HEK293 (cell line): ENCODE results near the gene SLC32A1.
A peak's percentile ranks its signal among the peaks of the same experiment; 100 is the strongest.

ENCODE experiments used
- BCL11B ChIP-seq: fragments of 450-650 bp; formaldehyde crosslinking; IDR thresholded peaks from 2 replicates; pipeline ENCODE4 v1.5.1; 2016; ENCODE audit warnings: low read depth, missing biosample characterization, missing genetic modification characterization
- GLI2 ChIP-seq: fragments of 450-650 bp; formaldehyde crosslinking; IDR thresholded peaks from 2 replicates; pipeline ENCODE4; 2017; ENCODE audit warnings: missing biosample characterization, missing genetic modification characterization, low read depth, borderline replicate concordance
- GLIS2 ChIP-seq: fragments of 450-650 bp; formaldehyde crosslinking; IDR thresholded peaks from 2 replicates; pipeline ENCODE4 v1.5.1; 2016; ENCODE audit warnings: missing biosample characterization, missing genetic modification characterization
- KLF16 ChIP-seq: fragments of 450-650 bp; formaldehyde crosslinking; IDR thresholded peaks from 2 replicates; pipeline ENCODE4 v1.5.1; 2017; ENCODE audit warnings: missing biosample characterization, missing genetic modification characterization
- PRDM10 ChIP-seq: fragments of 450-650 bp; formaldehyde crosslinking; IDR thresholded peaks from 2 replicates; pipeline ENCODE4 v1.5.1; 2016; ENCODE audit warnings: missing biosample characterization, missing genetic modification characterization
- ZBTB10 ChIP-seq: fragments of 450-650 bp; formaldehyde crosslinking; IDR thresholded peaks from 2 replicates; pipeline ENCODE4 v1.5.1; 2016; ENCODE audit warnings: missing biosample characterization, missing genetic modification characterization
- ZBTB17 ChIP-seq: fragments of 450-650 bp; formaldehyde crosslinking; IDR thresholded peaks from 2 replicates; pipeline ENCODE4 v1.5.1; 2016; ENCODE audit warnings: missing biosample characterization, missing genetic modification characterization
- ZBTB48 ChIP-seq: fragments of 450-650 bp; formaldehyde crosslinking; IDR thresholded peaks from 2 replicates; pipeline ENCODE4 v1.5.1; 2016; ENCODE audit warnings: missing biosample characterization, missing genetic modification characterization
- ZBTB49 ChIP-seq: fragments of 450-650 bp; formaldehyde crosslinking; IDR thresholded peaks from 2 replicates; pipeline ENCODE4 v1.5.1; 2016; ENCODE audit warnings: missing biosample characterization, missing genetic modification characterization, low read depth
- ZFP69B ChIP-seq: fragments of 450-650 bp; formaldehyde crosslinking; IDR thresholded peaks from 2 replicates; pipeline ENCODE4 v1.5.1; 2016; ENCODE audit warnings: missing biosample characterization, missing genetic modification characterization
- ZNF132 ChIP-seq: fragments of 450-650 bp; formaldehyde crosslinking; IDR thresholded peaks from 2 replicates; pipeline ENCODE4 v1.5.1; 2017; ENCODE audit warnings: missing biosample characterization, missing genetic modification characterization, borderline replicate concordance
- ZNF175 ChIP-seq: fragments of 450-650 bp; formaldehyde crosslinking; IDR thresholded peaks from 2 replicates; pipeline ENCODE4 v1.5.1; 2016; ENCODE audit warnings: missing biosample characterization, missing genetic modification characterization
- ZNF24 ChIP-seq: fragments of 450-650 bp; formaldehyde crosslinking; IDR thresholded peaks from 2 replicates; pipeline ENCODE4 v1.5.1; 2016; ENCODE audit warnings: missing biosample characterization, missing genetic modification characterization
- ZNF362 ChIP-seq: fragments of 450-650 bp; formaldehyde crosslinking; IDR thresholded peaks from 2 replicates; pipeline ENCODE4 v1.5.1; 2016; ENCODE audit warnings: missing biosample characterization, missing genetic modification characterization
- ZNF416 ChIP-seq: fragments of 450-650 bp; formaldehyde crosslinking; IDR thresholded peaks from 2 replicates; pipeline ENCODE4 v1.5.1; 2016; ENCODE audit warnings: missing biosample characterization, missing genetic modification characterization
- ZNF518A ChIP-seq: fragments of 450-650 bp; formaldehyde crosslinking; conservative IDR thresholded peaks from 2 replicates; pipeline ENCODE4 v1.5.1; 2016; ENCODE audit warnings: low read depth, missing biosample characterization, missing genetic modification characterization
- ZNF600 ChIP-seq: fragments of 450-650 bp; formaldehyde crosslinking; IDR thresholded peaks from 2 replicates; pipeline ENCODE4 v1.5.1; 2016; ENCODE audit warnings: missing biosample characterization, missing genetic modification characterization
- ZNF624 ChIP-seq: fragments of 450-650 bp; formaldehyde crosslinking; IDR thresholded peaks from 2 replicates; pipeline ENCODE4 v1.5.1; 2017; ENCODE audit warnings: missing biosample characterization, missing genetic modification characterization
- ZNF777 ChIP-seq: fragments of 450-650 bp; formaldehyde crosslinking; IDR thresholded peaks from 2 replicates; pipeline ENCODE4 v1.5.1; 2017; ENCODE audit warnings: missing biosample characterization, missing genetic modification characterization, borderline replicate concordance
- ZNF837 ChIP-seq: fragments of 450-650 bp; formaldehyde crosslinking; IDR thresholded peaks from 2 replicates; pipeline ENCODE4 v1.5.1; 2016; ENCODE audit warnings: missing biosample characterization, missing genetic modification characterization
- ZSCAN4 ChIP-seq: fragments of 450-650 bp; formaldehyde crosslinking; IDR thresholded peaks from 2 replicates; pipeline ENCODE4 v1.5.1; 2017; ENCODE audit warnings: missing biosample characterization, missing genetic modification characterization

The SLC32A1 gene

GRCh38 chr20:38723017-38723847, 1.1 kb upstream of the SLC32A1 start (continued):
- TF ChIP-seq ZBTB17 (tag by site-specific recombination) (peak; percentile 67), ZNF132 (tag by site-specific recombination) (no peak), PRDM10 (tag by site-specific recombination) (no peak), KLF16 (tag by site-specific recombination) (0 out of 2 replicates have a peak, but pooled peaks have one; percentile 18), GLIS2 (tag by site-specific recombination) (peak; percentile 59; the same call in 1 of the 2 replicates), ZNF416 (no peak), ZNF777 (0 out of 2 replicates have a peak, but pooled peaks have one; percentile 63), ZNF600 (tag by site-specific recombination) (peak; percentile 91), ZBTB48 (tag by site-specific recombination) (no peak), ZNF24 (tag by site-specific recombination) (no peak), ZNF624 (tag by site-specific recombination) (no peak), ZNF175 (no peak), ZNF518A (tag by site-specific recombination) (no peak), GLI2 (tag by site-specific recombination) (no peak), BCL11B (tag by site-specific recombination) (no peak), ZBTB49 (tag by site-specific recombination) (no peak), ZNF362 (tag by site-specific recombination) (no peak), ZNF837 (tag by site-specific recombination) (no peak), ZSCAN4 (peak; percentile 61), ZBTB10 (peak; percentile 41; the same call in 1 of the 2 replicates), ZFP69B (tag by site-specific recombination) (no peak)
